ENCODE results near the gene ESPN.

DNA sequence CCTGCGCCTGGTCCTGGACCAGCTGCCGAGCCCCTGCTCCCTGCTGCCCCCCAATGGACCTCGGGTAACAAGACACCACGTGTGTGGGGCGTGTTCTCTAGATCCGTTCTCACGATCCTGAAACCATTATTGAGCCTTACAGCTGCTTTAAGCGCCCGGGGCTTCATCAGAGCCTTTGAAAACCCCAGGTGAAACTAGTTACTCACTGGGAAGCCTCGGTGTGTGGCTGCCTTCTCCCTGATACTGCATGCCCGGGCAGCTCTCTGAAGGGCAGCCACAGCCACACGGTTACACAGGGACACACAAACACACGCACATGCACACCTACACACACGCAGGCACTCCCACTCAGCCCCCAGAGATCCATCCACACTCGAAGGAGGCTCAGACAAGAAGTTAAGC lies 10.1 kb upstream of the ESPN start:
- TF ChIP-seq POLR2A (IDR thresholded peaks at IDR 0.05; ENCODE audit: extremely low read depth, insufficient read length): no peak
- TF ChIP-seq, protein P1, sequence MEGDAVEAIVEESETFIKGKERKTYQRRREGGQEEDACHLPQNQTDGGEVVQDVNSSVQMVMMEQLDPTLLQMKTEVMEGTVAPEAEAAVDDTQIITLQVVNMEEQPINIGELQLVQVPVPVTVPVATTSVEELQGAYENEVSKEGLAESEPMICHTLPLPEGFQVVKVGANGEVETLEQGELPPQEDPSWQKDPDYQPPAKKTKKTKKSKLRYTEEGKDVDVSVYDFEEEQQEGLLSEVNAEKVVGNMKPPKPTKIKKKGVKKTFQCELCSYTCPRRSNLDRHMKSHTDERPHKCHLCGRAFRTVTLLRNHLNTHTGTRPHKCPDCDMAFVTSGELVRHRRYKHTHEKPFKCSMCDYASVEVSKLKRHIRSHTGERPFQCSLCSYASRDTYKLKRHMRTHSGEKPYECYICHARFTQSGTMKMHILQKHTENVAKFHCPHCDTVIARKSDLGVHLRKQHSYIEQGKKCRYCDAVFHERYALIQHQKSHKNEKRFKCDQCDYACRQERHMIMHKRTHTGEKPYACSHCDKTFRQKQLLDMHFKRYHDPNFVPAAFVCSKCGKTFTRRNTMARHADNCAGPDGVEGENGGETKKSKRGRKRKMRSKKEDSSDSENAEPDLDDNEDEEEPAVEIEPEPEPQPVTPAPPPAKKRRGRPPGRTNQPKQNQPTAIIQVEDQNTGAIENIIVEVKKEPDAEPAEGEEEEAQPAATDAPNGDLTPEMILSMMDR (IDR thresholded peaks at IDR 0.05; ENCODE audit: low read depth, low read length): peak; percentile 82
- TF ChIP-seq, protein P2, sequence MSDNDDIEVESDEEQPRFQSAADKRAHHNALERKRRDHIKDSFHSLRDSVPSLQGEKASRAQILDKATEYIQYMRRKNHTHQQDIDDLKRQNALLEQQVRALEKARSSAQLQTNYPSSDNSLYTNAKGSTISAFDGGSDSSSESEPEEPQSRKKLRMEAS (IDR thresholded peaks at IDR 0.05; ENCODE audit: low read depth, low read length): peak; percentile 96
